ENCODE data around the gene PFN3. TPM values are rescaled to one million over a fixed set of nuclear protein-coding genes. Genes with fewer than 3 reads are reported as not detected.

The PFN3 gene
- polyA plus RNA-seq, 1 of the 3 experiments (the other 2 are of a cell fraction) = not detected

DNA sequence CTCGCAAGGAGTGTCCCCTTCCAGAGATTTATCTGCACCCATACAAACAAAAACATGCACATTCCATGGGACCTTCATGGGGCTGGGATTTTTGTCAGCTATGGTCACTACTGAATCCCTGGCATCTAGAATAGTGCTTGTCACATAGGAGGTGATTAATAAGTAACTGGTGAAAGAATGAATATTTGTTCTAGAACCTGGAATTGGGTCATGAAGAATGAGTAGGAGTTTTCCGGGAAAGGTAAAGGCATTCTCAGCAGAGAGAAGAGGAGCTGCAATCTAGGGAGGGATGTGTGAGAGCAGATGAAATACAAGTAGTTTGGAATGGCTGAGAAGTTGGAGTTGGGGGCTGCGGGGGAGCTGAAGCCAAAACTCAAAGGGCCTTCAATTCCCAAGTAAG, 46.2 kb downstream of the PFN3 start:
- peaks cover 0 to 26% of the 10 kb centered on the region in 2 experiments; a peak in 2 of 4 replicates for H3K4me1 ChIP-seq (ENCODE audit: control insufficient read depth in 1 of 2, insufficient read depth in 2 of 2, low read depth in 1 of 2, low read length in 1 of 2)
- DNase-seq = no peak
- WGBS (ENCODE audit: low lambda C conversion rate) = 73% methylated on average over 3 of the region's 3 CpGs
- no peak overlapping the region for H3K4me2 ChIP-seq
- ChIA-PET POLR2A (no interaction called here), CTCF (interaction anchor here (1.1 to 3.3 kb wide), 2 partner anchors 16 to 36 kb away, joined by 3 to 14 read pairs; no protein-coding TSS in a partner anchor)
- no peak overlapping the region for H2AFZ ChIP-seq (ENCODE audit: low read depth)
- H3K9ac ChIP-seq = no peak overlapping the region
- TF ChIP-seq RXRA (IDR thresholded peaks at IDR 0.05; ENCODE audit: borderline replicate concordance, low read depth) (no peak), ELF1 (IDR thresholded peaks at IDR 0.05) (no peak), RAD21 (IDR thresholded peaks at IDR 0.05; ENCODE audit: low read length) (no peak)
- no peaks in the 10 kb centered on the region for H4K20me1 ChIP-seq (ENCODE audit: insufficient read depth)
- H3K4me3 ChIP-seq (ENCODE audit: low read depth in 2 of 2, low read length in 1 of 2) = no peak overlapping the region
- no peaks in the 10 kb centered on the region for H3K9me3 ChIP-seq
- no peak overlapping the region for H3K27ac ChIP-seq (ENCODE audit: low read depth in 2 of 2, low read length in 1 of 2)
- H3K79me2 ChIP-seq (ENCODE audit: insufficient read depth) = peaks cover 22% of the 10 kb centered on the region
- H3F3A ChIP-seq (replicated peaks; ENCODE audit: insufficient read depth) = no peaks in the 10 kb centered on the region
- no peaks in the 10 kb centered on the region for H3K27me3 ChIP-seq (ENCODE audit: insufficient read depth)
- no peaks in the 10 kb centered on the region for H3K9me2 ChIP-seq
- peaks cover 0 to 5% of the 10 kb centered on the region in 2 experiments for H3K36me3 ChIP-seq (replicated peaks in 1 of 2; ENCODE audit: control insufficient read depth in 1 of 2, insufficient read depth in 2 of 2, low read length in 1 of 2)

GRCh38 chr5:177353093-177353492, 47.4 kb downstream of the PFN3 start:
- ChIA-PET CTCF (interaction anchor here (1.5 to 1.6 kb wide), 2 partner anchors 9 to 11 kb away, joined by 4 to 6 read pairs; no protein-coding TSS in a partner anchor), POLR2A (interaction anchor here (1.8 kb wide), 1 partner anchor 8 kb away, joined by 8 read pairs; no protein-coding TSS in a partner anchor)
- no peak overlapping the region for H3K4me2 ChIP-seq
- H3K4me3 ChIP-seq (ENCODE audit: low read depth in 2 of 2, low read length in 1 of 2) = no peak overlapping the region
- WGBS (ENCODE audit: low lambda C conversion rate) = 76% methylated on average over 5 of the region's 5 CpGs
- H3K9me3 ChIP-seq = no peaks in the 10 kb centered on the region
- peaks cover 34% of the 10 kb centered on the region for H3K79me2 ChIP-seq (ENCODE audit: insufficient read depth)
- H3K4me1 ChIP-seq (ENCODE audit: control insufficient read depth in 1 of 2, insufficient read depth in 2 of 2, low read depth in 1 of 2, low read length in 1 of 2) = peaks cover 5 to 27% of the 10 kb centered on the region in 2 experiments; a peak in 3 of 4 replicates
- DNase-seq = no peak
- H3K9ac ChIP-seq = no peak overlapping the region
- H3K36me3 ChIP-seq (replicated peaks in 1 of 2; ENCODE audit: control insufficient read depth in 1 of 2, insufficient read depth in 2 of 2, low read length in 1 of 2) = peaks cover 4 to 8% of the 10 kb centered on the region in 2 experiments
- no peak overlapping the region for H3K27ac ChIP-seq (ENCODE audit: low read depth in 2 of 2, low read length in 1 of 2)
- TF ChIP-seq RFX5 (IDR thresholded peaks at IDR 0.05; ENCODE audit: low read length) = no peak
- no peak for TF ChIP-seq PBX3 (IDR thresholded peaks at IDR 0.05)
- TF ChIP-seq, protein P1, sequence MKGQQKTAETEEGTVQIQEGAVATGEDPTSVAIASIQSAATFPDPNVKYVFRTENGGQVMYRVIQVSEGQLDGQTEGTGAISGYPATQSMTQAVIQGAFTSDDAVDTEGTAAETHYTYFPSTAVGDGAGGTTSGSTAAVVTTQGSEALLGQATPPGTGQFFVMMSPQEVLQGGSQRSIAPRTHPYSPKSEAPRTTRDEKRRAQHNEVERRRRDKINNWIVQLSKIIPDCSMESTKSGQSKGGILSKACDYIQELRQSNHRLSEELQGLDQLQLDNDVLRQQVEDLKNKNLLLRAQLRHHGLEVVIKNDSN (IDR thresholded peaks at IDR 0.05; ENCODE audit: borderline replicate concordance, low read depth) = no peak
- no peak for TF ChIP-seq EP300 (IDR thresholded peaks at IDR 0.05; ENCODE audit: borderline replicate concordance in 1 of 2, low read depth in 1 of 2, low read length in 1 of 2)
- H3K9me2 ChIP-seq = no peaks in the 10 kb centered on the region
- no peaks in the 10 kb centered on the region for H3K27me3 ChIP-seq (ENCODE audit: insufficient read depth)
- no peaks in the 10 kb centered on the region for H4K20me1 ChIP-seq (ENCODE audit: insufficient read depth)
- H2AFZ ChIP-seq (ENCODE audit: low read depth) = no peak overlapping the region
- no peaks in the 10 kb centered on the region for H3F3A ChIP-seq (replicated peaks; ENCODE audit: insufficient read depth)
